ENCODE results near the gene DPM1.

Gene DPM1

GRCh38 chr20:50898475-50898874, 59.9 kb downstream of the DPM1 start:
- DNase-seq (ENCODE audit: low read depth, low spot score): no peak

- no peak for DNase-seq (ENCODE audit: low read depth, low spot score)
These were observed 63.1 kb downstream of the DPM1 start for GRCh38 chr20:50895111-50895830.

- DNase-seq (ENCODE audit: low read depth, low spot score): no peak
These were observed 64.7 kb downstream of the DPM1 start for GRCh38 chr20:50893620-50894019.

- no peak for DNase-seq (ENCODE audit: low read depth, low spot score)
These were observed 65.9 kb downstream of the DPM1 start for GRCh38 chr20:50892394-50892793.

- DNase-seq (ENCODE audit: low read depth, low spot score): no peak
These were observed 67.2 kb downstream of the DPM1 start for GRCh38 chr20:50891138-50891537.

- no peak for DNase-seq (ENCODE audit: low read depth, low spot score)
These were observed 70.8 kb downstream of the DPM1 start for GRCh38 chr20:50887576-50887975.

GRCh38 chr20:50886184-50886790, 72.0 kb downstream of the DPM1 start:
- no peak for DNase-seq (ENCODE audit: low read depth, low spot score)

- no peak for DNase-seq (ENCODE audit: low read depth, low spot score)
These were observed 72.6 kb downstream of the DPM1 start for GRCh38 chr20:50885781-50886180.

GRCh38 chr20:50885068-50885467, 73.3 kb downstream of the DPM1 start:
- DNase-seq (ENCODE audit: low read depth, low spot score): no peak
